ENCODE data around the gene ELAVL3.

GRCh38 chr19:11496391-11497163 lies 15.7 kb upstream of the ELAVL3 start:
- TF ChIP-seq REST (IDR thresholded peaks at IDR 0.05; ENCODE audit: insufficient read depth in 1 of 2, low read depth in 2 of 2, low read length in 1 of 2) (no peak), TCF7L2 (IDR thresholded peaks at IDR 0.05; ENCODE audit: low read depth, low read length) (no peak), POLR2AphosphoS5 (IDR thresholded peaks at IDR 0.05; ENCODE audit: low read depth, low read length) (no peak), SIN3A (IDR thresholded peaks at IDR 0.05; ENCODE audit: borderline replicate concordance, insufficient read depth, low read depth, low read length) (no peak)
- TF ChIP-seq, protein P1, sequence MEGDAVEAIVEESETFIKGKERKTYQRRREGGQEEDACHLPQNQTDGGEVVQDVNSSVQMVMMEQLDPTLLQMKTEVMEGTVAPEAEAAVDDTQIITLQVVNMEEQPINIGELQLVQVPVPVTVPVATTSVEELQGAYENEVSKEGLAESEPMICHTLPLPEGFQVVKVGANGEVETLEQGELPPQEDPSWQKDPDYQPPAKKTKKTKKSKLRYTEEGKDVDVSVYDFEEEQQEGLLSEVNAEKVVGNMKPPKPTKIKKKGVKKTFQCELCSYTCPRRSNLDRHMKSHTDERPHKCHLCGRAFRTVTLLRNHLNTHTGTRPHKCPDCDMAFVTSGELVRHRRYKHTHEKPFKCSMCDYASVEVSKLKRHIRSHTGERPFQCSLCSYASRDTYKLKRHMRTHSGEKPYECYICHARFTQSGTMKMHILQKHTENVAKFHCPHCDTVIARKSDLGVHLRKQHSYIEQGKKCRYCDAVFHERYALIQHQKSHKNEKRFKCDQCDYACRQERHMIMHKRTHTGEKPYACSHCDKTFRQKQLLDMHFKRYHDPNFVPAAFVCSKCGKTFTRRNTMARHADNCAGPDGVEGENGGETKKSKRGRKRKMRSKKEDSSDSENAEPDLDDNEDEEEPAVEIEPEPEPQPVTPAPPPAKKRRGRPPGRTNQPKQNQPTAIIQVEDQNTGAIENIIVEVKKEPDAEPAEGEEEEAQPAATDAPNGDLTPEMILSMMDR (IDR thresholded peaks at IDR 0.05) = peak; percentile 87
